Measurements from ENCODE around the gene TPCN2. TPM values are rescaled to one million over a fixed set of nuclear protein-coding genes. Genes with fewer than 3 reads are reported as not detected.

The TPCN2 gene
- total and polyA plus RNA-seq, 2 donors from 2014 or later: 12.9 to 22.4 TPM

- DNase-seq (no peak), FAIRE-seq (no peak)
- Histone ChIP-seq H3K27me3 (ENCODE audit: control insufficient read depth, insufficient read depth, low read length) (no peaks in the 10 kb centered on the region), H3K27ac (ENCODE audit: low read depth in 2 of 2, low read length in 2 of 2) (no peak overlapping the region), H3K9ac (ENCODE audit: low read length in 3 of 3) (no peak overlapping the region), H3K36me3 (ENCODE audit: control insufficient read depth in 2 of 3, insufficient read depth in 3 of 3, low read length in 3 of 3) (peaks cover 0 to 2% (median 0%) of the 10 kb centered on the region in 3 donors), H3K4me1 (ENCODE audit: control insufficient read depth in 2 of 3, insufficient read depth in 2 of 3, low read depth in 1 of 3, low read length in 3 of 3) (peaks cover 0 to 39% (median 15%) of the 10 kb centered on the region in 3 donors), H3K4me3 (ENCODE audit: low read length in 3 of 3) (peak overlapping the region in 2 of 3 donors; percentile 32 to 36), H3K9me3 (ENCODE audit: control insufficient read depth in 2 of 3, insufficient read depth in 1 of 3, low read length in 3 of 3) (no peaks in the 10 kb centered on the region)
- intact Hi-C loops (cut with DNase I): no loop called here
- TF ChIP-seq CTCF (IDR thresholded peaks at IDR 0.05; ENCODE audit: borderline replicate concordance, extremely low read depth, insufficient read depth): no peak
Observed at GRCh38 chr11:69051381-69052342, 2.9 kb downstream of the TPCN2 start.

DNA sequence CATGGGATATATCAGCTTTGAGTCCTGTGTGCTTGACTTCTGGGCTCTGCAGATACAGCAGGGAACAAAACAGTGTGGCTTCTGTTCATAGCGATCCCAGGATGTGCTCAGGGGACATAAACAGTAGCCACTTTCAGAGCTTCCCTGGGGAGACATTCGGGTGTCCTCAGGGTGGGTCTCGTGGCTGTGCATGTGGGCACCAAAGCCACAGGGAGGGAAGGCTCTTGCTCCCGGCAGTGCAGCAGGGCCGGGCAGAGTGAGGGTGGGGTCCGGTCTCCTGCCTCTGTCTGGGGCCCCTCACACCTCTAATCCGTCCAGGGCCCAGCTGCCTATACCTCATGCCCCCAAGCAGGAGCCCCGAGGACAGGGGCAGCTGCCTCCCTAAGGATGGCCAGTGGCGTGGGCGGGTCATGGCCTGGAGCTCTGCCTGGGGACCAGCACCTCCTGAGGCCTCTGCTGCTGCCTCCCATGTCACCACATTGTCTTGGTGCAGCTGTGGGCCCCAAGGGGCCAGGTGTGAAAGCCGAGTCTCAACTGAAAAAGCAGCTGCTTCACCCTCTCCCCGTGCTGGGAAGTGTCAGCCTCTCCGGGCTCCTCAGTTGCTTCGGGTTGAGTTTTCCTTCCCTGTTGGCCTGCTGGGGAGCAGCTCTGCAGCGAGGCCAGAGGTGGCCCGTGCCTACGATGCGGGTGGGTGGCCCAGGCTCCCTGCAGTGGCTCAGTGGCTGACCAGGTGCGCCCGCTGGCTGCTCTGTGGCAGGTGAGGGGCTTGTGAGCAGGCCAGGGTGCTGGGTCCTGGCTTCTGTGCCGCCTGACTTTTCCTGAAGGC, 3.8 kb downstream of the TPCN2 start:
- intact Hi-C loops (cut with DNase I): no loop called here
- H3K4me3 ChIP-seq (ENCODE audit: low read length in 3 of 3): peak overlapping the region in 1 of 3 donors; percentile 36
- peak in 1 of 5 donors; percentile 69 for DNase-seq
- H3K9ac ChIP-seq (ENCODE audit: low read length in 3 of 3): no peak overlapping the region
- FAIRE-seq: no peak
- peaks cover 0 to 2% (median 0%) of the 10 kb centered on the region in 3 donors for H3K36me3 ChIP-seq (ENCODE audit: control insufficient read depth in 2 of 3, insufficient read depth in 3 of 3, low read length in 3 of 3)
- H3K27ac ChIP-seq (ENCODE audit: low read depth in 2 of 2, low read length in 2 of 2): no peak overlapping the region
- TF ChIP-seq CTCF (IDR thresholded peaks at IDR 0.05; ENCODE audit: borderline replicate concordance, extremely low read depth, insufficient read depth): no peak
- H3K4me1 ChIP-seq (ENCODE audit: control insufficient read depth in 2 of 3, insufficient read depth in 2 of 3, low read depth in 1 of 3, low read length in 3 of 3): peaks cover 0 to 39% (median 15%) of the 10 kb centered on the region in 3 donors
- H3K27me3 ChIP-seq (ENCODE audit: control insufficient read depth, insufficient read depth, low read length): no peaks in the 10 kb centered on the region
- H3K9me3 ChIP-seq (ENCODE audit: control insufficient read depth in 2 of 3, insufficient read depth in 1 of 3, low read length in 3 of 3): no peaks in the 10 kb centered on the region

DNA sequence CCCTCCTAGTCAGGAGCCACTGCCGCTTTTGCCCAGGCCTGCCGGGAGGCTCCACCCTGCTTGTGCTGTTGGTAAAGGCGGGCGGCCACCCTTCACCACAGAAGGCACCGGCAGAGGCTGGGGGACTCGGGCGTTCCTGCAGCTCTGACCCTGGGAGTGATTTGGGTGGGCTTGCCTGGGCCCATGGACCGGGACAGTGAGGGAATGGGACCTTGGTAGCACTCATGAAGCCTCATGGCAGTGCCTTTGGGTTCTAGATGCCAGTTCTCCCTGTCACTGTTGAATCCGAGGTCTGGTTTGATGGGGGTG, 4.4 kb downstream of the TPCN2 start:
- no peak for TF ChIP-seq CTCF (IDR thresholded peaks at IDR 0.05; ENCODE audit: borderline replicate concordance, extremely low read depth, insufficient read depth)
- H3K4me3 ChIP-seq (ENCODE audit: low read length in 3 of 3): no peak overlapping the region
- no peak overlapping the region for H3K27ac ChIP-seq (ENCODE audit: low read depth in 2 of 2, low read length in 2 of 2)
- no peaks in the 10 kb centered on the region for H3K9me3 ChIP-seq (ENCODE audit: control insufficient read depth in 2 of 3, insufficient read depth in 1 of 3, low read length in 3 of 3)
- FAIRE-seq: no peak
- H3K4me1 ChIP-seq (ENCODE audit: control insufficient read depth in 2 of 3, insufficient read depth in 2 of 3, low read depth in 1 of 3, low read length in 3 of 3): peaks cover 0 to 39% (median 15%) of the 10 kb centered on the region in 3 donors
- no peak for DNase-seq
- H3K27me3 ChIP-seq (ENCODE audit: control insufficient read depth, insufficient read depth, low read length): no peaks in the 10 kb centered on the region
- no peak overlapping the region for H3K9ac ChIP-seq (ENCODE audit: low read length in 3 of 3)
- H3K36me3 ChIP-seq (ENCODE audit: control insufficient read depth in 2 of 3, insufficient read depth in 3 of 3, low read length in 3 of 3): peaks cover 0 to 7% (median 2%) of the 10 kb centered on the region in 3 donors
- intact Hi-C loops (cut with DNase I): no loop called here
